HUES64 (cell line): Measurements from ENCODE around the gene CASZ1.

ENCODE experiments used
- H3K27ac ChIP-seq: 2 replicates; pipeline ENCODE4 v1.7.0; 2013; ENCODE audit warnings: low read depth, low read length, inconsistent platforms
- H3K27me3 ChIP-seq: 2 replicates; pipeline ENCODE4 v1.6.1; 2013; ENCODE audit warnings: mild to moderate bottlenecking, low read length; ENCODE audit not compliant: insufficient read depth
- H3K36me3 ChIP-seq: 2 replicates; pipeline ENCODE4 v1.6.1; 2013; ENCODE audit warnings: mild to moderate bottlenecking, low read length; ENCODE audit not compliant: insufficient read depth
- H3K4me1 ChIP-seq: 2 replicates; pipeline ENCODE4 v1.6.1; 2013; ENCODE audit warnings: mild to moderate bottlenecking, low read length, moderate library complexity; ENCODE audit not compliant: insufficient read depth
- H3K4me3 ChIP-seq: 2 replicates; pipeline ENCODE4 v1.5.1; 2013; ENCODE audit warnings: mild to moderate bottlenecking, low read length, moderate library complexity
- H3K9ac ChIP-seq: 2 replicates; pipeline ENCODE4 v1.6.1; 2013; ENCODE audit warnings: mild to moderate bottlenecking, low read depth, low read length
- H3K9me3 ChIP-seq: 2 replicates; pipeline ENCODE4 v1.6.1; 2013; ENCODE audit warnings: low read depth, low read length; ENCODE audit not compliant: insufficient read depth
- WGBS: fragments of 150-250, 120-280 bp; methylation state at CpG from one replicate; pipeline ENCODE4 v1.1.7; 2013; ENCODE audit warnings: missing lambda C conversion rate; 5-methylcytosine and 5-hydroxymethylcytosine counted together

CASZ1 gene

DNA sequence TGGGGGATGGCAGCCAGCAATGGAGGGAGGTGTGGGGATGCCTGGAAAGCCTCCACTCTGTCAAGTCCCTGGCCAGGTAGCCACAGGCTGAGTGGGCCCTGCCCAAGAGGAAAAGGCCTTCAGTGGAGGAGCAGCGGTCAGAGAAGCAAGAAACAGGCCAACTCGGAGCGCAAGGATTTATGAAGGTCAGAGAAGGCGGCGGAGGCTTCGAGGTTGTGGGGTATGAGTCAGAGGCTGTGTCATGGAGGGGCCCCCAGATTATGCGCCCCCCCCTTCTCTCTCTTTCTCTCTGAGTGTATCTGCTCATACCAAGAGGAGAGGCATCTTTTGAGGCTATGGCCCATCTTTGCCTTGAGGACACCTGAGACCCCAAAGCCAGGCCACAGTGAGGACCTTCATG lies 99.5 kb downstream of the CASZ1 start:
- H3K4me1 ChIP-seq = peaks cover 7% of the 10 kb centered on the region; the same call in 1 of the 2 replicates
- 91% methylated on average over 7 of the region's 7 CpGs for WGBS

DNA sequence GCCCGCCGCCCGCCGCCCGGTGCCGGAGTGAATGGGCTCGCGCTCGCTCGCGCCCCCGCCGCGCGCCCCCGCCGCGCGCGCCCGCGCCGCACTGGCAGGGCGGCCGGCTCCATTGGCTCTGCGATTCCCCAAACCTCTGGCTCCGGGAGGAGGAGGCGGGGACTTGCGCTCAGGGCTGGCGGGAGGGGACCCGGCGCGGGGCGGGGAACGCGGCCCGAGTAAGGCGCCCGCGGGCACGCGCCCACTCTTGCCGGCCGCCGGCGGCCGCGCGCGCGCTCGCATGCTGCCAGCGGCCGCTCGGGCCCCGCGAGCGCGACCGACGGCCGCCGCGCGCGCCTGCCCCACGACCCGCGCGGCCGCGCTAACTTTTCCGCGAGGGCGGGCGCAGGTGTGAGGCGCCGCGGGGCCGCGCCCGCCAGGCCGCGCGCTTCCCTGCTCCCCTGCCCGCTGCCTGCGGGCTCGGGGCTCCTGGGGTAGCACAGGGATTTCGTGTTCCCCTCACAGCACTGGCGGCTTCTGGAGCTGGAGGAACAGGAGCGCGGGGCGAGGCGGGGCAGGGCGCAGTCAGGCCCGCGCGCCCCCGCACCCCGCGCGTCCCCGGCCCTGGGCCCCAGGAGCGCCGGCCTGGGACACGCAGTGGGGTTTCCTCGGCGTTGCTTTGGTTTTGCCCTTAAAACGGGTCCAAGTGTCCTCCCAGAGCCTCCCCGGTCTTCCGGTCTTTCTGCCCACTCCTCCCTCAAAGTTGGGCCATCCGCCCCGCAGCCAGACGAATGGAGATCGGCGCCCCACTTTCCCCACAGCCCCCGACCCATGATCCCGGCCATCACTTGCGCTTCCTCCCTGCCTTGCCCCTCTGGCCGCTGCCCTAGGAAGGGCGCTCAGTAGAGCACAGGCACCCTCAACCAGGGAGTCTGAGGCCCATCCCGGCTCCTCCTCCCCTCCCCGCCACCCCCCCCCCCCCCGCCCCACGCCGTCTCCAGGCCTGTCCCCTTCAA lies 101.5 kb downstream of the CASZ1 start:
- no peak overlapping the region for H3K27ac ChIP-seq
- H3K9me3 ChIP-seq = no peaks in the 10 kb centered on the region
- peak overlapping the region; percentile 65 for H3K4me3 ChIP-seq
- H3K36me3 ChIP-seq = no peaks in the 10 kb centered on the region
- H3K27me3 ChIP-seq = peaks cover 22% of the 10 kb centered on the region
- peaks cover 7% of the 10 kb centered on the region; the same call in 1 of the 2 replicates for H3K4me1 ChIP-seq
- 2% methylated on average over 120 of the region's 126 CpGs for WGBS
- H3K9ac ChIP-seq = peak overlapping the region; percentile 70

More for the DNA sequence above, 99.5 kb downstream of the CASZ1 start:
- H3K9ac ChIP-seq = no peak overlapping the region
- no peaks in the 10 kb centered on the region for H3K9me3 ChIP-seq
- H3K27ac ChIP-seq = no peak overlapping the region
- peaks cover 23% of the 10 kb centered on the region for H3K27me3 ChIP-seq
- no peaks in the 10 kb centered on the region for H3K36me3 ChIP-seq
- H3K4me3 ChIP-seq = no peak overlapping the region

DNA sequence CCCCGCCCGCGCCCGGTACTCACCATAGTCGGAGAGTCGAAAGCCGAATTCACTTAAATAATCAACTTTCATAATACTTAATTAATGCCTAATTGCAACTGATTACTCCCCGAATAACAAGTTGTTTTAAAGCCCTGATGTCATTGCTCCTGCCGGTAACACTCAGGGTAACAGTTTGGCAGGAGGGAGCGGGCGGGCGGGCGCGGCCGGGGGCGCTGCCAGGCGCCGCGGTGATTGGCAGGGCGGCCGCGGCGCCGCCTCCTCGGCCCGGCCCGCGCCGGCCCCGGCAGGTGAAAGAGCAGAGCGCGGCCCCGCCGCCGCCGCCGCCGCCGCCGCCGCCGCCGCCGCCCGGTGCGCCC lies 102.2 kb downstream of the CASZ1 start:
- Histone ChIP-seq H3K36me3 (no peaks in the 10 kb centered on the region), H3K4me1 (peaks cover 5% of the 10 kb centered on the region; the same call in 1 of the 2 replicates), H3K27me3 (peaks cover 22% of the 10 kb centered on the region), H3K9ac (no peak overlapping the region), H3K4me3 (peak overlapping the region; percentile 68), H3K27ac (no peak overlapping the region), H3K9me3 (no peaks in the 10 kb centered on the region)
- under 1% methylated on average over 46 of the region's 46 CpGs for WGBS

DNA sequence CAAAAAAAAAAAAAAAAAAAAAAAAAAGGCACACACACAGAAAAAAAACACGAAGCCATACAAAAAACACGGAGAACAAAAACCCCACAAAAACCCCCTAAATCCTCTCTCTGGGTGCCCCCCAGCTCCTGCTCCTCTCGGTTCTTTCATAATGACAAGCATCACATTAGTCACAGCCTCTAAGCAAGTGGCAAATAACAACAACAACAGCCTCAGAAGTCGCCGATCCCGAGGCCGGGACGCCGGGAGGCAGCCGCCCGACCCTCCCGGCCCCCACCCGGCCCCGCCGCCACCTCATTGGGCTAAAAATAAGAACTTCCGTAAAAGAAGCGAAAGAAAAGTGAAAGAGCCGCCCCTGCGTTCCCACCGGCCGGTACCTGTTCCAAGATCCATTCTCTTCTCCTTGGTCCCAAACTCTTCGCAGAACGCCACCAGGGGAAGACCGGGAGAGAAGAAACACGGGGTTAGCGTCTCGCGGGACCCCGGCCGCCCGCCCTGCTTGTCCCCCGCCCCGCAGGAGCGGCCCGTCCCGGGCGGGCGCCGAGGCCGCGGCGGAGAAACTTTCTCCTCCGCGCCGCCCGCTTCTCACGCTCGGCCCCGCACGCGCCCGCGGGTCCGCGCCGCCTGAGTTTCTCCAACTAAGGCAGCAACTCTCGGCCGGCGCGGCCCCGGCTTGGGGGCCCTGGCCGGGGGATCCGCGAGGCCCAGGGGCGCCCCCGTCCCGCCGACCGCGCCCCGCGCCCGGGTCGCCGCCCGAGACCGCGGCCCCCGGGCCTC lies 102.8 kb downstream of the CASZ1 start:
- WGBS = under 1% methylated on average over 79 of the region's 79 CpGs
- H3K27ac ChIP-seq = no peak overlapping the region
- H3K36me3 ChIP-seq = no peaks in the 10 kb centered on the region
- no peak overlapping the region for H3K9ac ChIP-seq
- peak overlapping the region; percentile 68 for H3K4me3 ChIP-seq
- no peaks in the 10 kb centered on the region for H3K4me1 ChIP-seq
- H3K27me3 ChIP-seq = peaks cover 22% of the 10 kb centered on the region
- no peaks in the 10 kb centered on the region for H3K9me3 ChIP-seq

DNA sequence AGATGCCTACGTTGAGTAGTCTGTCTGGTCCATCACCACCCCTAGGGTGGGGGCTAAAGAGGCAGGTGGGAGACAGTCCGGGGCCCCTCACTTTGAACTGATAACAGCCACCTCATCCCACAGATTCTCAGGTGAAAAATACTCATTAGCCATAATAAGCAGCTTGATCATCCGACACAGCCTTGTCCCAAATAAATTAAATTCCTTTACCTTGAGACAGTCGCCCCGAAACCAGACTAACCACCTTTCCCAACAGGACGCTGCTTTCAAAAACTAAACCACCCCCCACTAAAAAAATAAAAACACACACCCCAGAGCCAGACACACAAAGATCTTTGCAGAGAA lies 103.3 kb downstream of the CASZ1 start:
- no peaks in the 10 kb centered on the region for H3K9me3 ChIP-seq
- no peak overlapping the region for H3K9ac ChIP-seq
- no peak overlapping the region for H3K27ac ChIP-seq
- peak overlapping the region; percentile 68 for H3K4me3 ChIP-seq
- H3K36me3 ChIP-seq = no peaks in the 10 kb centered on the region
- peaks cover 22% of the 10 kb centered on the region for H3K27me3 ChIP-seq
- 81% methylated on average over 6 of the region's 6 CpGs for WGBS
- no peaks in the 10 kb centered on the region for H3K4me1 ChIP-seq

DNA sequence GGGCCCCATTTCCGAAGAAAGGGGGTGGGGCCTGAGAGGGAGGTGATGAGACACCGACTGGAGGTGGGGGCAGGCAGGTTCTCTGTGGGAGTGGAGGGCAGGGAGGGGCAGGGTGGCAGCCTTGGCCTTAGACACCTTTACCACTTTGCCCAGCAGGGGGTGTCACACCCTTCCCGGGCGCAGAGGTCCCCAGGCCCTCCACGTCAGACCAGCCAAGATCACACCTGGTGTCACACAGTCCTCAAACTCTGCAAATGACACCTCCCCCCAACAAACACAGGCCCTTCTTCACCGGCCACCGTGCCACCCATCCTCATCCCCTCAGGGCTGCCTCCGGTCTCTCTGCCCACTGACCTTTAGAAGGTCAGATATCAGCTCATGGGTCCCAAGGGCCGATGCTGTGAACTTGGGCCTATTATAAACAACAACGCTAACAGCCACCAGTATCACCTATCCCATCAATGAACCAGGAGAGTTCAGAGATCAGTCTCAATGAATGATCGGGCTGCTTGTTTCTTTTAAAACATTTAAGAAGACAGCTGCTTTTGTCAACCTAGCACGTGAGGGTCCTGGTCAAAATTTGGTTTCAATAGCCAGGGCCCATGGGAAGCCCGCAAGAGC lies 103.9 kb downstream of the CASZ1 start:
- Histone ChIP-seq H3K4me1 (no peaks in the 10 kb centered on the region; the same call in 1 of the 2 replicates), H3K9me3 (no peaks in the 10 kb centered on the region), H3K27ac (no peak overlapping the region), H3K27me3 (peaks cover 22% of the 10 kb centered on the region), H3K36me3 (no peaks in the 10 kb centered on the region), H3K4me3 (no peak overlapping the region), H3K9ac (no peak overlapping the region)
- WGBS = 73% methylated on average over 13 of the region's 13 CpGs

DNA sequence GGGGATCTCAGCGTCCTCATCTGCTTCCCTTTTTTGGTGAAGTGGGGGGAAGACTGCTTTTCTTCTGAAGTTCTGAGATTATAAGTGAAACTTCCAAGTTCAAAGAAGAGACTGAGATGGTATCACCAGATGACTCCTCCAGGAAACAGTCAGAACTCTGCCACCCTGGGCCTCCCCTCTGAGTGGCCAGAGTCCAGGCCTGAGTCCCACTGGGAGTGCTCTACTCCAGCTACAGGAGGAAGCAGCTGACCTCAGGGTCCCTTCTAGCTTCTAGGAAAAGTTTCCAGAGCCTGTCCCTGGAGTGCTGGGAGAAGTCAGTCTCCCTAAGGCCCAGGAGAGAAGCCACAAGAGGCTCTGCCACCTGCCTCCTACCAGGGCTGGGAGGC lies 104.7 kb downstream of the CASZ1 start:
- Histone ChIP-seq H3K9ac (no peak overlapping the region), H3K4me1 (peaks cover 4% of the 10 kb centered on the region; the same call in 1 of the 2 replicates), H3K9me3 (no peaks in the 10 kb centered on the region), H3K27ac (no peak overlapping the region), H3K36me3 (no peaks in the 10 kb centered on the region), H3K4me3 (no peak overlapping the region), H3K27me3 (peaks cover 22% of the 10 kb centered on the region)
- whole genome bisulfite sequencing = 86% methylated on average over 1 of the region's 1 CpG

DNA sequence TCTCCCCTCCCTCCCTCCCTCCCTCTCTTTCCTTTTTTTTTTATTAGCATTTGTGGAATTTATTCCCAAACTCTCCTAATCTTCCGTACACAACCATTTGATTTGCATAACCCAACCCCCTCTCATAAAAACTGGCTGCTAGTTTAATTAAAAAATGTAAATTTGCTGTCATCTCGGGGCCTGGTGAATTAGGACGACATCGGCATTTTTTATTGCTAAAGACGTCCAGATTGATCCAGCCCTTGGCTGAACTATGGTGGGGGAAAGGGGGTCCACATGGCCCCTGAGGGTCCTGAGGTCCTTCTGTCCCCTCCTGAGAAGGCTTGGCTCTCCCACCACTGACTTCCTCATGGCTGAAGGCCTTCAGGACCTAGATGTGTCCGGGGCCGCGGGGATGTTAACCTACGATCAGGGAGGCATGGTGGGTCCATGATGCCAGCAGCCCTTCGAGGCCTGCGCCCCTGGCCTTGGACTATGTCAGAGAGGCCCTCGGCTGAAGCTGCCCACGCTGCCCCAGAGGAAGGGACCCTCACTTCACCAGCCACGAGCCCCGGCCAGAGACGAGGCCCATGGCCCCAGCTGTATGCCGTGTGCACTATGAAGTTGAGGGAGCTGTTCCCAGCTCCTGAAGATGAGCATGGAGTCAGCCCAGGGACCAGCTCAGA lies 105.2 kb downstream of the CASZ1 start:
- Histone ChIP-seq H3K36me3 (no peaks in the 10 kb centered on the region), H3K4me3 (no peak overlapping the region), H3K4me1 (peaks cover 9% of the 10 kb centered on the region), H3K27ac (no peak overlapping the region), H3K9ac (no peak overlapping the region), H3K27me3 (peaks cover 22% of the 10 kb centered on the region), H3K9me3 (no peaks in the 10 kb centered on the region)
- 94% methylated on average over 16 of the region's 17 CpGs for WGBS

DNA sequence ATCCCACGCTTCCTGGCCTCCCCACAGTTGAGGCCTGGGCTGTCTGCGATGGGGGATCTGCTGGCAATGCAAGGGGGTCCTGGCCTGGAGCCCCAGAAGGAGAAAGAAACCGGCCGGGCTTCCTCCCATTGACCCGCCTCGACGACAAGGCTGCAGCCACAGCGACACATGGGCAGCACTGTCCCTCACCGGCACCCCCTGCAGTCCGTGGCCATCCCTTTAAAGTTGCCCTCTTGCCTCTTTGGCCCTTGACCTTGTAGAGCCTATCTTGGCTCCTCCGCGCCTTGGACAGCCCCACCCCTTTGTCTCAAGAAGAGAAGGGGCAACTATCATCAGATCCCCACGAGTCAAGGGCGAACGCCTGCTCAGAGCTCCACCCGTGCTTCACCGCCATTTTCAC lies 106.0 kb downstream of the CASZ1 start:
- H3K27ac ChIP-seq = no peak overlapping the region
- H3K9me3 ChIP-seq = no peaks in the 10 kb centered on the region
- no peak overlapping the region for H3K4me3 ChIP-seq
- peaks cover 14% of the 10 kb centered on the region for H3K27me3 ChIP-seq
- 93% methylated on average over 17 of the region's 17 CpGs for WGBS
- H3K4me1 ChIP-seq = peaks cover 11% of the 10 kb centered on the region
- no peaks in the 10 kb centered on the region for H3K36me3 ChIP-seq
- H3K9ac ChIP-seq = no peak overlapping the region

DNA sequence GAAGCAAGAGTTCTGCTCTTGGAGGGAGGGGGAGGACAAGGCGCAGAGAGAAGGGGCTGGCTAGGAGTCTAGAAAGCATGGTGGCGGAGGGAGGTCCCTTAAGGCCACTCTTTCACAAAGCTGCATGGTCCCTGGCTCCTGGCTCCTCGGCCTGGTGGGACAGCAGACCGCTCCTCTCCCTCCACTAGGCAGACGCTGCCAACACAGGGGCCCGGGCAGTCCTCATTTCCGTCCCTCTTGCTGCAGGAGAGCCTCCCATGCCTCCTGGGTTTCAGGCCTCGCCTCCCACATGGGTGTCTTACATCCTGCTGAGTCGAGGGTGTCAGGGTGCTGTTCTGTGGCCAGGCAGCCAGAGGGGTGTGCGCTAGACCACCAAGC lies 108.0 kb downstream of the CASZ1 start:
- H3K27ac ChIP-seq = no peak overlapping the region
- H3K27me3 ChIP-seq = peaks cover 9% of the 10 kb centered on the region; the same call in 1 of the 2 replicates
- H3K9me3 ChIP-seq = no peaks in the 10 kb centered on the region
- no peak overlapping the region for H3K9ac ChIP-seq
- H3K4me3 ChIP-seq = no peak overlapping the region
- no peaks in the 10 kb centered on the region for H3K36me3 ChIP-seq
- peaks cover 12% of the 10 kb centered on the region for H3K4me1 ChIP-seq
- 92% methylated on average over 10 of the region's 10 CpGs for WGBS
